H1 (cell line): ENCODE measurements around the gene TAS1R3. TPM values are rescaled to one million over a fixed set of nuclear protein-coding genes. Genes with fewer than 3 reads are reported as not detected.
A peak's percentile ranks its signal among the peaks of the same experiment; 100 is the strongest.

Experiments used
- CTCF ChIA-PET: fragments of 300-600 bp; sonication (Branson Sonifier 250); formaldehyde crosslinking; loops from one replicate; lab custom pipeline; 2021; ENCODE audit not compliant: partially characterized antibody; lab: Charles Lee
- POLR2A ChIA-PET: fragments of 300-600 bp; sonication (Branson Sonifier 250); formaldehyde crosslinking; loops from one replicate; lab custom pipeline; 2021; ENCODE audit warnings: inconsistent platforms; ENCODE audit not compliant: partially characterized antibody; lab: Charles Lee
- DNase-seq, 2 experiments: peaks; one replicate each; pipeline versions ENCODE4 v3.0.0 to v3.0.0-alpha.2; 2010 to 2022; ENCODE audit warnings: low spot score in 2 of 2, low read depth in 1 of 2, mixed read lengths in 1 of 2
- FAIRE-seq: peaks from 2 replicates; lab custom pipeline; 2011; peaks lifted over from hg19 to GRCh38; lab: Jason Lieb, UNC
- H2AFZ ChIP-seq: 2 replicates; pipeline ENCODE4 v1.8.1; 2012; ENCODE audit warnings: low read length, inconsistent platforms
- H2AK5ac ChIP-seq: 2 replicates; pipeline ENCODE4 v1.6.1; 2013; ENCODE audit warnings: low read depth, low read length
- H2BK120ac ChIP-seq: replicated peaks from 2 replicates; pipeline ENCODE3; 2013; ENCODE audit warnings: low read depth, low read length, inconsistent platforms
- H2BK12ac ChIP-seq: 2 replicates; pipeline ENCODE4 v1.6.1; 2013; ENCODE audit warnings: low read depth, low read length
- H2BK15ac ChIP-seq: 2 replicates; pipeline ENCODE4 v1.6.1; 2013; ENCODE audit warnings: low read length
- H2BK20ac ChIP-seq: 2 replicates; pipeline ENCODE4 v1.6.1; 2013; ENCODE audit warnings: low read length
- H2BK5ac ChIP-seq: 2 replicates; pipeline ENCODE4 v1.6.1; 2013; ENCODE audit warnings: low read depth, low read length
- H3K14ac ChIP-seq: 2 replicates; pipeline ENCODE4 v1.6.1; 2013; ENCODE audit warnings: inconsistent platforms; ENCODE audit not compliant: insufficient read length
- H3K18ac ChIP-seq: 2 replicates; pipeline ENCODE4 v1.6.1; 2013; ENCODE audit warnings: low read length; ENCODE audit errors: extremely low read depth
- H3K23ac ChIP-seq: 2 replicates; pipeline ENCODE4 v1.6.1; 2013; ENCODE audit warnings: inconsistent platforms; ENCODE audit not compliant: insufficient read length
- H3K23me2 ChIP-seq: 2 replicates; pipeline ENCODE4 v1.6.1; 2013; ENCODE audit warnings: low read depth, low read length
- H3K27ac ChIP-seq: 2 replicates; pipeline ENCODE4 v1.6.1; 2011; ENCODE audit warnings: low read depth, low read length, inconsistent platforms
- H3K27me3 ChIP-seq, 4 experiments: replicated peaks in 1 of 4; 1 replicate in 1 of 4; 2 replicates in 3 of 4; pipeline versions ENCODE4 v1.6.1 to v1.8.1; 2011 to 2013; ENCODE audit warnings: low read length in 3 of 4, mild to moderate bottlenecking in 3 of 4, inconsistent platforms in 2 of 4, mixed read lengths in 2 of 4, moderate library complexity in 1 of 4; ENCODE audit not compliant: control insufficient read depth in 3 of 4, insufficient read depth in 3 of 4; ENCODE audit errors: extremely low read depth in 1 of 4
- H3K36me3 ChIP-seq, 4 experiments: 2 replicates each; pipeline versions ENCODE4 v1.6.1 to v1.8.1; 2011 to 2013; ENCODE audit warnings: mild to moderate bottlenecking in 4 of 4, low read length in 3 of 4, moderate library complexity in 2 of 4, control low read depth in 1 of 4, inconsistent platforms in 1 of 4; ENCODE audit not compliant: insufficient read depth in 4 of 4, control insufficient read depth in 2 of 4
- H3K4ac ChIP-seq: replicated peaks from 2 replicates; pipeline ENCODE3; 2013; ENCODE audit warnings: low read length, low read depth, mixed read lengths, inconsistent platforms; ENCODE audit not compliant: insufficient read length
- H3K4me1 ChIP-seq, 4 experiments: replicated peaks in 1 of 4; 1 replicate in 1 of 4; 2 replicates in 3 of 4; pipeline versions ENCODE4 v1.6.1 to v1.8.1; 2011 to 2013; ENCODE audit warnings: low read length in 3 of 4, inconsistent platforms in 2 of 4, mixed read lengths in 1 of 4; ENCODE audit not compliant: insufficient read depth in 4 of 4, control insufficient read depth in 3 of 4
- H3K4me2 ChIP-seq, 2 experiments: 2 replicates each; pipeline versions ENCODE4 v1.6.1 to v1.8.1; 2011 to 2013; ENCODE audit warnings: low read depth in 2 of 2, low read length in 2 of 2, control low read depth in 1 of 2, inconsistent platforms in 1 of 2, mild to moderate bottlenecking in 1 of 2; ENCODE audit not compliant: insufficient read depth in 1 of 2
- H3K4me3 ChIP-seq, 4 experiments: fragments of 200-600, 300-600 bp in 1 of 4; sonication (generic), shearing (Covaris generic), sonication (Bioruptor Twin) in 1 of 4; 2 replicates each; pipeline versions ENCODE4 v1.5.1 to v1.8.1; 2011 to 2016; ENCODE audit warnings: low read length in 4 of 4, low read depth in 3 of 4, control low read depth in 2 of 4, inconsistent platforms in 2 of 4, mild to moderate bottlenecking in 2 of 4, mixed read lengths in 1 of 4, moderate library complexity in 1 of 4; ENCODE audit not compliant: insufficient read depth in 2 of 4; ENCODE audit errors: extremely low read depth in 1 of 4
- H3K56ac ChIP-seq: replicated peaks from 2 replicates; pipeline ENCODE3; 2013; ENCODE audit warnings: low read depth, mild to moderate bottlenecking, mixed read lengths, low read length, inconsistent platforms; ENCODE audit not compliant: insufficient read length
- H3K79me1 ChIP-seq: 2 replicates; pipeline ENCODE4 v1.6.1; 2013; ENCODE audit warnings: low read depth, low read length, control low read depth
- H3K79me2 ChIP-seq, 2 experiments: 2 replicates each; pipeline versions ENCODE4 v1.6.1 to v1.8.1; 2012 to 2013; ENCODE audit warnings: low read length in 2 of 2, mild to moderate bottlenecking in 2 of 2, inconsistent platforms in 1 of 2; ENCODE audit not compliant: insufficient read depth in 2 of 2, control insufficient read depth in 1 of 2
- H3K9ac ChIP-seq, 4 experiments: replicated peaks in 1 of 4; 1 replicate in 1 of 4; 2 replicates in 3 of 4; pipeline versions ENCODE4 v1.6.1 to v1.8.1; 2011 to 2013; ENCODE audit warnings: low read depth in 3 of 4, low read length in 3 of 4, control low read depth in 2 of 4, mild to moderate bottlenecking in 2 of 4, moderate library complexity in 2 of 4, inconsistent platforms in 1 of 4; ENCODE audit errors: extremely low read depth in 1 of 4
- H3K9me3 ChIP-seq, 2 experiments: 2 replicates each; pipeline versions ENCODE4 v1.6.1 to v1.8.1; 2012 to 2013; ENCODE audit warnings: mild to moderate bottlenecking in 2 of 2, moderate library complexity in 2 of 2, control low read depth in 1 of 2, inconsistent platforms in 1 of 2, low read depth in 1 of 2, low read length in 1 of 2, mixed read lengths in 1 of 2; ENCODE audit not compliant: insufficient read depth in 2 of 2
- H4K20me1 ChIP-seq, 2 experiments: replicated peaks in 1 of 2; 2 replicates each; pipeline versions ENCODE3 to v1.8.1; 2011 to 2013; ENCODE audit warnings: inconsistent platforms in 2 of 2, low read length in 2 of 2, mild to moderate bottlenecking in 1 of 2; ENCODE audit not compliant: insufficient read depth in 2 of 2, control insufficient read depth in 1 of 2
- H4K5ac ChIP-seq: 2 replicates; pipeline ENCODE4 v1.6.1; 2013; ENCODE audit warnings: low read length, low read depth, mixed read lengths, inconsistent platforms; ENCODE audit not compliant: insufficient read length
- H4K8ac ChIP-seq: 2 replicates; pipeline ENCODE4 v1.8.0; 2013; ENCODE audit warnings: mild to moderate bottlenecking, moderate library complexity, low read length, inconsistent platforms; ENCODE audit not compliant: insufficient read depth; ENCODE audit errors: extremely low read depth
- H4K91ac ChIP-seq: replicated peaks from 2 replicates; pipeline ENCODE3; 2013; ENCODE audit warnings: low read length, mixed read lengths, inconsistent platforms; ENCODE audit not compliant: insufficient read length
- WGBS, 2 experiments: shearing (Covaris generic) in 1 of 2; methylation state at CpG; one replicate each; pipeline versions ENCODE4 v1.1.6 to v1.1.7; 2013 to 2015; ENCODE audit warnings: low lambda C conversion rate in 2 of 2, mixed read lengths in 2 of 2, inconsistent platforms in 1 of 2, low coverage in 1 of 2, missing lambda C conversion rate in 1 of 2; ENCODE audit not compliant: insufficient replicate concordance in 2 of 2, insufficient coverage in 1 of 2, insufficient read length in 1 of 2; ENCODE audit errors: extremely low coverage in 1 of 2, missing lambda C conversion rate in 1 of 2; 5-methylcytosine and 5-hydroxymethylcytosine counted together
- polyA plus RNA-seq, 7 experiments: library from polyadenylated mRNA; depleted of rRNA in 3 of 7; stranded (reverse) in 5 of 7; unstranded in 2 of 7; fragments of >200 nt in 5 of 7; fragments of 200-250 nt in 2 of 7; gene quantifications; 1 replicate in 5 of 7; 2 replicates in 1 of 7; 4 replicates in 1 of 7; pipeline versions ENCODE4 v1.2.1 to v1.2.3, GENCODE V29; 2011 to 2013; ENCODE audit warnings: missing spikeins in 2 of 7, mixed read lengths in 2 of 7
- total RNA-seq: library from RNA; stranded (reverse); fragmentation: NEBNext Ultra II Directional; extraction: Animal tissue kit (Norgen Biotek cat#: 25700); gene quantifications from 2 replicates; pipeline ENCODE4 v1.2.1, GENCODE V29; 2021

The TAS1R3 gene
- total and polyA plus RNA-seq, 2 of the 8 experiments (the other 6 are each of a cell fraction or from before 2014, with no cell fraction given), result 0.03 to 0.19 TPM

DNA sequence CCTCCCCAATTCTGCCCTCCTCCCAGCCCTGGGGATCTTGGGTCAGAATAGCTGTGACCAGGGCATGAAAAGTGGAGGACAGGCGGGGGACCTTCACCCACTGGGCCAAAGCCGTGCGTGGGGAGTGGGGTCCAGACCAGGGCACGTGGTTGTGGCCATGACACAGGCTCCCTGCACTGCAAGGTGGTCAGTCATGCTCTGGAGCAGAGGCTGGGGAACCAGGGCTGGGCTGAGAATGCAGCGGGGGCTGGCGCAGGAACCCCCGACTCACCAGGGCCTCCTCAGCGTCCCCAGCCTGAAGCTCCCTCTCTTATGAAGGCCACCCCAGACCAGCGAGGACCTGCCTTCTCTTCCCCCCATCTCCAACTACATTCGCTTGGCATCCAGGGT, 15.4 kb downstream of the TAS1R3 start:
- Histone ChIP-seq H4K5ac (no peak overlapping the region), H4K8ac (peak overlapping the region; percentile 16; the same call in 1 of the 2 replicates), H2BK15ac (no peak overlapping the region), H3K23ac (no peak overlapping the region), H3K56ac (no peak overlapping the region), H2AFZ (no peak overlapping the region), H3K9ac (no peak overlapping the region), H3K18ac (no peak overlapping the region), H3K27ac (no peak overlapping the region), H3K79me1 (peaks cover 18% of the 10 kb centered on the region), H4K91ac (no peak overlapping the region), H3K36me3 (peaks cover 0 to 5% (median under 1%) of the 10 kb centered on the region in 4 experiments; a peak in 4 of 8 replicates), H2BK12ac (no peak overlapping the region), H4K20me1 (peaks cover 16 to 36% of the 10 kb centered on the region in 2 experiments), H3K23me2 (peaks cover 14% of the 10 kb centered on the region; the same call in 1 of the 2 replicates), H3K4me3 (no peak overlapping the region), H3K9me3 (no peaks in the 10 kb centered on the region), H2BK5ac (no peak overlapping the region), H3K4ac (no peak overlapping the region), H3K14ac (no peak overlapping the region), H2BK120ac (no peak overlapping the region), H3K4me2 (no peak overlapping the region), H3K79me2 (peaks cover 0 to 28% of the 10 kb centered on the region in 2 experiments; a peak in 3 of 4 replicates), H2BK20ac (no peak overlapping the region), H3K27me3 (no peaks in the 10 kb centered on the region), H2AK5ac (no peak overlapping the region), H3K4me1 (peaks cover 0 to 18% (median 11%) of the 10 kb centered on the region in 4 experiments; a peak in 5 of 7 replicates)
- POLR2A ChIA-PET, result interaction anchor here (0.9 to 3.1 kb wide), 7 partner anchors 11 to 61 kb away, joined by 3 to 12 read pairs (median 4); partner anchors contain the start of genes AURKAIP1, CCNL2 and TAS1R3
- CTCF ChIA-PET, result interaction anchor here (0.9 to 4.4 kb wide), 6 partner anchors 9 to 157 kb away, joined by 3 to 34 read pairs (median 4); no protein-coding TSS in a partner anchor
- no peak for FAIRE-seq
- DNase-seq, result no peak
- 91% methylated on average over 10 of the region's 10 CpGs; no CpG with 5 or more reads in 1 of the 2 experiments for WGBS, 2 experiments
